Right atrium auricular region (tissue), 2 donors: Measurements from ENCODE around the gene DPT. TPM values are rescaled to one million over a fixed set of nuclear protein-coding genes. Genes with fewer than 3 reads are reported as not detected.

Experiments
- DNase-seq: peaks from one replicate; pipeline ENCODE4 v3.0.0-alpha.2; 2019; ENCODE audit warnings: low spot score
- H3K27ac ChIP-seq, 2 donors: fragments of 200-600 bp; sonication (generic); 1 replicate in 1 of 2; 2 replicates in 1 of 2; pipeline ENCODE4 v1.5.1; 2016 to 2019
- H3K27me3 ChIP-seq, 2 donors: fragments of 200-600 bp; sonication (generic); one replicate each; pipeline versions ENCODE4 v1.5.1 to v1.6.0; 2017 to 2019
- H3K36me3 ChIP-seq: fragments of 200-600 bp; sonication (generic); one replicate; pipeline ENCODE4 v1.5.1; 2016
- H3K4me1 ChIP-seq, 2 donors: fragments of 200-600 bp; sonication (generic); one replicate each; pipeline versions ENCODE4 v1.5.1 to v1.6.0; 2017 to 2019
- H3K4me3 ChIP-seq, 2 donors: fragments of 200-600 bp; sonication (generic); 1 replicate in 1 of 2; 2 replicates in 1 of 2; pipeline ENCODE4 v1.5.1; 2017 to 2019; ENCODE audit warnings: mild to moderate bottlenecking in 1 of 2, moderate library complexity in 1 of 2
- H3K9me3 ChIP-seq, 2 donors: fragments of 200-600 bp; sonication (generic); one replicate each; pipeline ENCODE4 v1.5.1; 2019
- total RNA-seq, 2 donors: library from RNA; depleted of rRNA; stranded (reverse); fragments of >200 nt; gene quantifications; one replicate each; pipeline ENCODE4 v1.1.0, GENCODE V29; 2016
- TF ChIP-seq, protein P1 (sequence below), 2 donors: fragments of 200-600 bp; sonication (generic); IDR thresholded peaks; one replicate each; pipeline ENCODE4 v1.5.1; 2019; ENCODE audit warnings: antibody characterized with exemption in 2 of 2

The DPT gene
- total RNA-seq, 2 donors from 2014 or later, result 52.2 to 71.3 TPM

DNA sequence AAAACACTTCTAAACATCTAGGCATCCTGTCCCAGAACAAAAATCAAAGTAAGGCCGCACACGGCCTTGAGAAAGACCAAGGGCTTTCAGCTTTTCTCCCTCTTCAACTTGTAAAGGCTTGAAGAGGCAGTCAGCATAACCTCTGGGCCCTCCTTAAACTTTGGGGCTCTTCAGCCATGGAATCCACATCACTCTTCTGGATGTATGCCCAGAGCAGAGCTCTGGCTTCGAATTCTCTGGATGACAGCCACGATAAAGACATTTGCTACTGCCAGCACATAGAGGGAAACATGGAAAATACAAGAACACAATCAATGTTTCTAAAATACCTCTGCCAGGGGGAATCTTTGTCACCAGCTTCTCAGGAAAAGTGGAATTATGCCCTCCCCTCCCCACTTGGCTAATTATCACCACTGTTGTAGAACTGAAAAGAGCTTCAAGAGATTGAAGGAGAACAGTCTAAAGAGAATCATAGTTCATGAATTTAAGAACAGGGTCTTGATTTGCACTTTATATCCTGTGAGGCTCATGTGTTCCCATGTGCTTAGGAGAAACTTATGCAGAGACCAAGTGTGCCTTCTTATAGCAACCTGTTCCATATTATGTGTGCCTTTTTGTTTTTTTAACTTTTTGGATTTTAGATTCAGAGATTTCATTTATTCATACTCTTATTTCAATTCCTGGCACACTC is 39.0 kb upstream of the DPT start:
- TF ChIP-seq, protein P1, sequence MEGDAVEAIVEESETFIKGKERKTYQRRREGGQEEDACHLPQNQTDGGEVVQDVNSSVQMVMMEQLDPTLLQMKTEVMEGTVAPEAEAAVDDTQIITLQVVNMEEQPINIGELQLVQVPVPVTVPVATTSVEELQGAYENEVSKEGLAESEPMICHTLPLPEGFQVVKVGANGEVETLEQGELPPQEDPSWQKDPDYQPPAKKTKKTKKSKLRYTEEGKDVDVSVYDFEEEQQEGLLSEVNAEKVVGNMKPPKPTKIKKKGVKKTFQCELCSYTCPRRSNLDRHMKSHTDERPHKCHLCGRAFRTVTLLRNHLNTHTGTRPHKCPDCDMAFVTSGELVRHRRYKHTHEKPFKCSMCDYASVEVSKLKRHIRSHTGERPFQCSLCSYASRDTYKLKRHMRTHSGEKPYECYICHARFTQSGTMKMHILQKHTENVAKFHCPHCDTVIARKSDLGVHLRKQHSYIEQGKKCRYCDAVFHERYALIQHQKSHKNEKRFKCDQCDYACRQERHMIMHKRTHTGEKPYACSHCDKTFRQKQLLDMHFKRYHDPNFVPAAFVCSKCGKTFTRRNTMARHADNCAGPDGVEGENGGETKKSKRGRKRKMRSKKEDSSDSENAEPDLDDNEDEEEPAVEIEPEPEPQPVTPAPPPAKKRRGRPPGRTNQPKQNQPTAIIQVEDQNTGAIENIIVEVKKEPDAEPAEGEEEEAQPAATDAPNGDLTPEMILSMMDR (IDR thresholded peaks at IDR 0.05), result no peak
- Histone ChIP-seq H3K4me3 (no peak overlapping the region), H3K4me1 (peaks cover 0 to 9% of the 10 kb centered on the region in 2 donors), H3K27ac (no peak overlapping the region), H3K36me3 (no peaks in the 10 kb centered on the region), H3K27me3 (no peaks in the 10 kb centered on the region), H3K9me3 (no peaks in the 10 kb centered on the region)
- peak; percentile 71 for DNase-seq

DNA sequence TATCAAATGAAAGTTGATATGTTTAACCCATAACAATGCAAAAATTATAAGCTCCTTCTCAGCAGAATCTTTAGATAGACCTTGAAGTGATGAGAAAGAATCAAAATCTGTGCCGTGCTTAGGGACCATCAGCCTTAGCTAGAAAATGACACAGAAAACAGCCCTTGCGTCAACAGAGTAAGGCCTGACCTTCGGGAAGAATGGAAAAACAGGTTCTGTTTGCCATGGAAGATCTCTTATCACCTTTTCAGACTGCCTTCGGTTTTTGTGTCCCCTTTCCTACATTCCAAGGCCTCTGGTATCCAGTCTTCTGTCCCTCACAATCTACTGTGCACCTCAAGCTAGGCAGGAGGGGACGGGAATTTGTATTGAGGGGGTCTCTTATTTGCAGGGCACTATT is 37.6 kb upstream of the DPT start:
- Histone ChIP-seq H3K4me1 (peaks cover 0 to 9% of the 10 kb centered on the region in 2 donors), H3K27ac (no peak overlapping the region), H3K9me3 (no peaks in the 10 kb centered on the region), H3K36me3 (no peaks in the 10 kb centered on the region), H3K27me3 (no peaks in the 10 kb centered on the region), H3K4me3 (no peak overlapping the region)
- TF ChIP-seq, protein P1 (IDR thresholded peaks at IDR 0.05), result no peak
- no peak for DNase-seq

DNA sequence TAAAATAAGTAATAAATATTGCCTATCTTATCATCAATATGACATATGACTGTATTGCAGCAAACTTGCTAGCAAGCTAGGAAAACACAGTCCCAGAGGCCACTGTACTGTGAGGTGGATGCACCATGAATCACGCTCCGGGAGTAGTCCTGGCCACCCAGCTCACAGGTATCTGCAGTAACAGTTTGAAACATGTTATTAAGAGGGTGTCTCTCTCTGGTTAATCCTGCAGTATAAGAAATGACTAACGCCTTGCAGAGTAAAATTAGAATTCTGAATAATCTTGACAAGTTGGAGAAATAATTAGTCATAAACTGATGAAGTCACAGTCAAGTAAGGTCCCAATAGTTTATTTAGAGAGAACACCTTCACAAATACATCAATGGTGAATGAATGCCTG is 34.0 kb upstream of the DPT start:
- TF ChIP-seq, protein P1 (IDR thresholded peaks at IDR 0.05), result no peak
- Histone ChIP-seq H3K36me3 (no peaks in the 10 kb centered on the region), H3K27ac (no peak overlapping the region), H3K4me1 (peaks cover 0 to 5% of the 10 kb centered on the region in 2 donors), H3K9me3 (no peaks in the 10 kb centered on the region), H3K4me3 (no peak overlapping the region), H3K27me3 (no peaks in the 10 kb centered on the region)
- no peak for DNase-seq

DNA sequence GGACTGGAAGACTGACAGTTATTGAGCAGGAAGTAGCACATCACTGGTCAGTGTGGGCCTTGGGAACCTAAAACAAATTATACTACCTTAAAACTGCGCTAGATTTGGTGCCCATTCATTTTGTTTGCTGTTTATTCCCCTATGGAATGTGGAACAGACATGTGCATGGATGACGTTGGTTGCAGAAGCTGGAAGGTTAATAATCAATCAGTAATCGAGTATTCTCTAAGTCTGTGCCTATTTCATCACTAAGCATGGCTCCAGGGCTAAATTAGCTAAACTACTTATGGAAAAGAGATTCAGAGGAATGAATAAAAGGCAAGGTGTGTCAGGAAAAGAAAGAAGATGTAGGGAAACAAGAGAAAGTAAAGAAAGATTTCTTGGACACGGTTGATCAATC is 33.5 kb upstream of the DPT start:
- Histone ChIP-seq H3K27me3 (no peaks in the 10 kb centered on the region), H3K4me1 (no peaks in the 10 kb centered on the region), H3K36me3 (no peaks in the 10 kb centered on the region), H3K4me3 (no peak overlapping the region), H3K27ac (no peak overlapping the region), H3K9me3 (no peaks in the 10 kb centered on the region)
- TF ChIP-seq, protein P1 (IDR thresholded peaks at IDR 0.05), result no peak
- DNase-seq, result no peak

DNA sequence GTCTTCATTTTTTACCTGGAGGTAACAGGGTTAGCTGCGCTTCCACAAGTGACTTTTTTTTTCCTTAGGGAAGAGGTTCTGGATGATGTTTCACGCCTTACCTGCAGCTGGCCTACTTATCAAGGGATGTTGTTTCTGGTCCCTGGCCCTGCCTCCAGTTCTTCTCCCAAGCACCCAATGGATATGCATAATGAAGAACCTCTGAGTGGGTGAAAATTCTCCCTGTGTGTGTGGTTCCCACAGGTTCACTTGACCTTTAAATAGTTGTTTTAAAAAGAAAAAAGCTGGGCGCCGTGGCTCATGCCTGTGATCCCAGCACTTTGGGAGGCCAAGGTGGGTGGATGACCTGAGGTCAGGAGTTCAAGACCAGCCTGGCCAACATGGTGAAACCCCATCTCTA is 31.8 kb upstream of the DPT start:
- Histone ChIP-seq H3K27me3 (no peaks in the 10 kb centered on the region), H3K9me3 (no peaks in the 10 kb centered on the region), H3K4me1 (no peaks in the 10 kb centered on the region), H3K4me3 (no peak overlapping the region), H3K36me3 (no peaks in the 10 kb centered on the region), H3K27ac (no peak overlapping the region)
- TF ChIP-seq, protein P1 (IDR thresholded peaks at IDR 0.05), result no peak
- DNase-seq, result no peak

DNA sequence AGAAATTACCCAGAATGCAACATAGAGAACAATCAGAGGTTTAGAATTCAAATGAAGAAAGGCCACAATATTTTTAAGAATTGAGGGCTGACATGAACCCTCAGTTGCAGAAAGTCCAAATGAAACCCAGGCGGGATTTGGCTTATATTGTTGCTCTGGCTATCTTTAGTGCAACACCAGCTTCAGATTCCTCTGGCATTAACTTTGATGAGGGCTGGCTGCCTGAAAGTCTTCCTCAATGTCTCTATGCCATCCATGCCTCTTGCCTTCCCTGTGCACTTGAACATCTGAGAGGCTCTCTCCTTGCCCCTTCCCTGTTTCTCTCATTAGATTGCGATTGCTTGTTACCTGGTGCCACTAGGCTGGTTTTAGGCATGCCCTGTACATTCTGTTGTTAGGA is 31.2 kb upstream of the DPT start:
- H3K36me3 ChIP-seq, result no peaks in the 10 kb centered on the region
- H3K9me3 ChIP-seq, result no peaks in the 10 kb centered on the region
- DNase-seq, result no peak
- H3K4me3 ChIP-seq, result no peak overlapping the region
- no peak overlapping the region for H3K27ac ChIP-seq
- TF ChIP-seq, protein P1 (IDR thresholded peaks at IDR 0.05), result no peak
- H3K27me3 ChIP-seq, result no peaks in the 10 kb centered on the region
- no peaks in the 10 kb centered on the region for H3K4me1 ChIP-seq
